ENCODE measurements around the gene MYO9A.

MYO9A gene

DNA sequence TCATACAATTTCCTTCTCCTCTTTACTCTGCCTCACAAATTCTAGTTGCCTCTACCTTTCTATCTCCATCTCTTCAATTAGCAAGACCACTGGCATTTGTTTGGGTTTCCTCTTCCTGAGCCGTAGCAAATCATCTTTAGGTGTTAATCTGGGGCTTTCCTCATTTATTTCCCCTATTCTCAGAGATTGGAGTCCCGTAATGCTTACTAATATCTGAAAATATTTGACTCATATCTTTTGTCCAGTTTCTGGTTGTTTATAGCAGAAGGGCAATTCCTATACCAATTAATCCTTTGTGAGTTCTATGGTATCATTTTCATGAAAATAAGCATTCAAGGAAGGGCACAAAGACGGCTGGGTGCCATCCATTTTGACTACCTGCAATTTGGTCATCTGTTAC is 203.9 kb downstream of the MYO9A start:
- no peak overlapping the region for H3K27ac Mint-ChIP-seq
- TF ChIP-seq, protein P1, sequence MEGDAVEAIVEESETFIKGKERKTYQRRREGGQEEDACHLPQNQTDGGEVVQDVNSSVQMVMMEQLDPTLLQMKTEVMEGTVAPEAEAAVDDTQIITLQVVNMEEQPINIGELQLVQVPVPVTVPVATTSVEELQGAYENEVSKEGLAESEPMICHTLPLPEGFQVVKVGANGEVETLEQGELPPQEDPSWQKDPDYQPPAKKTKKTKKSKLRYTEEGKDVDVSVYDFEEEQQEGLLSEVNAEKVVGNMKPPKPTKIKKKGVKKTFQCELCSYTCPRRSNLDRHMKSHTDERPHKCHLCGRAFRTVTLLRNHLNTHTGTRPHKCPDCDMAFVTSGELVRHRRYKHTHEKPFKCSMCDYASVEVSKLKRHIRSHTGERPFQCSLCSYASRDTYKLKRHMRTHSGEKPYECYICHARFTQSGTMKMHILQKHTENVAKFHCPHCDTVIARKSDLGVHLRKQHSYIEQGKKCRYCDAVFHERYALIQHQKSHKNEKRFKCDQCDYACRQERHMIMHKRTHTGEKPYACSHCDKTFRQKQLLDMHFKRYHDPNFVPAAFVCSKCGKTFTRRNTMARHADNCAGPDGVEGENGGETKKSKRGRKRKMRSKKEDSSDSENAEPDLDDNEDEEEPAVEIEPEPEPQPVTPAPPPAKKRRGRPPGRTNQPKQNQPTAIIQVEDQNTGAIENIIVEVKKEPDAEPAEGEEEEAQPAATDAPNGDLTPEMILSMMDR (IDR thresholded peaks at IDR 0.05; ENCODE audit: unreplicated experiment in 3 of 3) = no peak
- peaks cover 12% of the 10 kb centered on the region for H3K9me3 Mint-ChIP-seq
- H3K36me3 Mint-ChIP-seq (ENCODE audit: low read depth) = peaks cover 42% of the 10 kb centered on the region
- no peak overlapping the region for H3K4me3 Mint-ChIP-seq
- H3K4me1 Mint-ChIP-seq = no peaks in the 10 kb centered on the region
- no peaks in the 10 kb centered on the region for H3K27me3 Mint-ChIP-seq (ENCODE audit: low read depth)

DNA sequence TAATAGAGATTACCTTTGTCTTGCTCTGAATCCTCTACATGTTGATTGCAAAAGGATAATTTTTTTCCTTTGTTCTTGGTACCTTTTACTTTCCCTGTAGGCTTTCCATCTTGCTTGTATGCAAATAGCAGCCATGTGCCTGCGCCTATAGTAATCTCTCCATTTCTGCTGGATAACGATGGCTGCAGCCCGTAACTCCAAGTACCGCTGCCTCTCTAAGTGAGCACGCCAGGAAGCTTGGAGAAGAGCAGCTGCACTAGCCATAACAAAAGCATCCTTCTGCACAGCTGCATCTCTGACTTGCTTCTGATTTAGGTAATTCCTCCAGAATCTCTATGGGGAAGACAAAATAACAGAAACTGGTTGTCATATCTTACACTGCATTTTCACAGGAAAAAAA is 218.3 kb downstream of the MYO9A start:
- Mint-ChIP-seq H3K9me3 (no peaks in the 10 kb centered on the region), H3K4me3 (no peak overlapping the region), H3K27ac (no peak overlapping the region), H3K4me1 (no peaks in the 10 kb centered on the region), H3K36me3 (ENCODE audit: low read depth) (peaks cover 68% of the 10 kb centered on the region), H3K27me3 (ENCODE audit: low read depth) (no peaks in the 10 kb centered on the region)
- TF ChIP-seq, protein P1 (IDR thresholded peaks at IDR 0.05; ENCODE audit: unreplicated experiment in 3 of 3) = no peak

DNA sequence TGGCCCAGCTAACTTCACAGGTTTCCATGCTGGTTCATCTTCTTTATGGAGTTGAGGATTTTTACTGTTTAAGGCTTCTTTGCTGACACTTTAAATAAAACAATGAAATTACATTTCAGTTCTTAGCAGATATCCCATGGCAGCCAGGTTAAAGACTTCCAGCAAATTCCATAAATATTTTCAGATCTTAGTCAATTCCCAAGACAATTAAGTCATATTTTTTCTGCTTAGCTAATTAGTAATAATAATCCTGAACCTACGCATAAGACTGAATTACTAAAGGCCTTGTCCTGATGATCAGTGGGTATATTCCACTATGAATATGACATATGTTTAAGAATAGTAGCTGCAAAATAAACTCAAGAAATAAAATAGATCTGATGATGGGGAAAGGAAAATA is 224.3 kb downstream of the MYO9A start:
- Mint-ChIP-seq H3K4me3 (no peak overlapping the region), H3K9me3 (no peaks in the 10 kb centered on the region), H3K27me3 (ENCODE audit: low read depth) (no peaks in the 10 kb centered on the region), H3K4me1 (no peaks in the 10 kb centered on the region), H3K27ac (no peak overlapping the region), H3K36me3 (ENCODE audit: low read depth) (peaks cover 56% of the 10 kb centered on the region)
- TF ChIP-seq, protein P1 (IDR thresholded peaks at IDR 0.05; ENCODE audit: unreplicated experiment in 3 of 3) = no peak

DNA sequence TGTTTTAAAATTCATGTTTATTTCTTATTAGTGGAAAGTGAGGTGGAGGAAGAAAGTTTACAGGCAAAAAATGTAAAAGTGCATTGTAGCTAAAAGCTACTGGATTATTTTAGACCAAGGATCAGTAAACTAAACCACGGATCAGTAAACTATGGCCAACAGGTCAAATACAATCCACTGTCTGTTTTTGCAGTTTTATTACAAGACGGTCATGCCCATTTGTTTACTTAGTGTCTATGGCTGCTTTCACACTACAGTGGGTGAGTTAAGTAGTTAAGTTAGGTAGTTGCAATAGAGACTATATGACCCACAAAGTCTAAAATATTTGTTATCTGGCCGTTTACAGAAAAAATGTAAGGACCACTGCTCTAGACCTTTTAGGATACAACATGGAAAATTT is 225.6 kb downstream of the MYO9A start:
- peaks cover 52% of the 10 kb centered on the region for H3K36me3 Mint-ChIP-seq (ENCODE audit: low read depth)
- no peak overlapping the region for H3K27ac Mint-ChIP-seq
- no peaks in the 10 kb centered on the region for H3K27me3 Mint-ChIP-seq (ENCODE audit: low read depth)
- H3K4me1 Mint-ChIP-seq = no peaks in the 10 kb centered on the region
- TF ChIP-seq, protein P1 (IDR thresholded peaks at IDR 0.05; ENCODE audit: unreplicated experiment in 3 of 3) = no peak
- H3K4me3 Mint-ChIP-seq = no peak overlapping the region
- H3K9me3 Mint-ChIP-seq = no peaks in the 10 kb centered on the region

DNA sequence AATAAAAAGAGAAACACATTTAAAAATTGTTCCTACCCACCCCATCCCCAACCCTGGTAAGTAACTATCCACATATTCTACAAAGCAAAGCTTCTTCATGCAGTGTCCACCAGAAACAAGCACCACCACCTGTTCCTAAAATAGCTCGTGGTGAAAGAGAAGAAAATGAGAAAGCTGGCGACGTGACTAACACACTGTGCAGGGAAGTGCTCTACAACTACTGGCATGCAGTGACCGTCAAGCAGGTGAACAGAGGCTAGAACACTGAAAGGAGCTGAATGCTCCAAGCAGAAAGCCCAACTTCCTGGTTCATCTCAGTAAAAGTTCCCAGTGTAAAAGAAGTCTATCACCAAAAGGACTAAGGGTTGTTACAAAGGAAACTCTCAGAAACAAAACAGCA is 226.9 kb downstream of the MYO9A start:
- Mint-ChIP-seq H3K4me3 (no peak overlapping the region), H3K9me3 (no peaks in the 10 kb centered on the region), H3K27me3 (ENCODE audit: low read depth) (no peaks in the 10 kb centered on the region), H3K27ac (no peak overlapping the region), H3K4me1 (no peaks in the 10 kb centered on the region), H3K36me3 (ENCODE audit: low read depth) (peaks cover 50% of the 10 kb centered on the region)
- TF ChIP-seq, protein P1 (IDR thresholded peaks at IDR 0.05; ENCODE audit: unreplicated experiment in 3 of 3) = no peak

DNA sequence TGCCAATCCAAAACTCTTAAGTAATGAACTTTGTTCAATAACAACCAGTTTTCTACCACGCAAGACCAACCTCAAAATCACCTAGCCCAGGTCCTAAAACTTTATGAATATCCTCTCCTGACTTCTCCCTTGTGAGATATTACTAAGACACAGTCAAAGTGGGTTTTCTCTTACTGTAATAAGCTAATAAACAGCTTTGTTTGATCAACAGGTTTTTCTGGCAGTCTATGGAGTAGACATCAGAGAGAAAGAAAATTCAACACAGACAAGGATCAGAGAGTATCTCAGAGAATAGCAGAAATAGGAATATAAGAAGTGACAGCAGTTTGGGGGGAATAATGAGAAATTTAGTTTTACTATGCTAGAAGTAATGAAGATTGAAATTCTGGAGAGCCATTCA is 228.0 kb downstream of the MYO9A start:
- H3K4me3 Mint-ChIP-seq = no peak overlapping the region
- peaks cover 53% of the 10 kb centered on the region for H3K36me3 Mint-ChIP-seq (ENCODE audit: low read depth)
- no peaks in the 10 kb centered on the region for H3K9me3 Mint-ChIP-seq
- TF ChIP-seq, protein P1 (IDR thresholded peaks at IDR 0.05; ENCODE audit: unreplicated experiment in 3 of 3) = no peak
- no peaks in the 10 kb centered on the region for H3K27me3 Mint-ChIP-seq (ENCODE audit: low read depth)
- no peak overlapping the region for H3K27ac Mint-ChIP-seq
- no peaks in the 10 kb centered on the region for H3K4me1 Mint-ChIP-seq

Data from nephron (organoid).